NCI-H1092 (cell line): ENCODE results near the gene TTC28.
"Not testable (repeated sequence)": the region's sequence is repeated elsewhere in the genome, so short reads cannot be mapped to it uniquely, and the experiment has no call there.

Experiments
- DNase-seq: peaks from one replicate; lab custom pipeline; 2025; lab: John Stamatoyannopoulos, UW

Gene TTC28

GRCh38 chr22:28678170-28678569 lies 1.5 kb downstream of the TTC28 start:
- not testable (repeated sequence) for DNase-seq

DNA sequence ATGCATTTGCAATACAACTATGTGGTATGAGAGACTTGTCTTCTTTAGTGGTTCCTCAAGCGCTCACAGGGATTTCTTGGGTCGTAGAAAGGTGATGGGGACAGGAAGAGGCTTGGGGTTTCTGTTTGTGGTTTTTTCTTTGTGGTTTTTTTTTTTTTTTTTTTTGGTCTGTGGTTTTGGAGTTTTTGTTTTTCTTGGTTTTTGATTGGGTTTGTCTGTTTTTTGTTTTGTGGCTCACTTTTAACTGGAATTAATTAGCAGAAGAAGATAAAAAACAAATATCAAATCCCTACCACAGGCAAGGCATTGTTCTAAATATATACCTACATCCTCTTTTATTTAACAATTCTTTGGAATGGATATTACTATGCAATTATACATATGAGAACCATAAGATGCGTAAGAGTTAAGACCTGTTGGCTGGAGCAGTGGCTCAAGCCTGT lies 5.5 kb downstream of the TTC28 start:
- DNase-seq: no peak

DNA sequence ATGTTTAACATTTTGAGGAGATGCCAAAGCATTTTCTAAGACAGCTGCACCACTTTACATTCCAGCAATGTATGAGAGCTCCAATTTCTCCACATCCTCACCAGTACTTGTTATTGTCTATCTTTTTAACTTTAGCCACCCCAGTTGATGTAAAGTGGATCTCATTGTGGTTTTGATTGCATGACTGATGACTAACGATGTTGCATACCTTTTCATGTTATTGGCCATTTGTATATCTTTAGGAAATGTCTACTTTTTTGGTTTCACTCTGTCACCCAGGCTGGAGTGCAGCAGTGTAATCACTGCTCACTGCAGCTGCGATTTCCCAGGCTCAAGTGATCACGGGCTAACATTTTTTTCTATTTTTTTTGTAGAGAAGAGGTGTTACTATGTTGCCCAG lies 8.9 kb downstream of the TTC28 start:
- no peak for DNase-seq

DNA sequence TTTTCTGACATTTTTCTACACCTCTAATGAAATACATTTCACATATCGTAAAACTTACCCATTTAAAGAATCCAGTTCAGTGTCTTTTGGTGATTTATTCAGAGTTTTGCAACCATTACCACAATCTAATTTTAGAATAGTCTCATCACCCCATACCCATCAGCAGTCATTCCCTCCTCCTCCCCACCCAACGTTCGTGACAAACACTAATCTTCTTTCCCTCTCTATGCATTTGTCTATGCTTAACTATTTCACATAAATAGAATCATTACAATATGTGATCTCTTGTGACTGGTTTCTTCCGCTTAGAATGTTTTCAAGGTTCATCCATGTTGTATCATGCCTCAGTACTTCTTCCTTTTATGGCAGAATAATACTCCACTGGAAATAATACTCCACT lies 9.5 kb downstream of the TTC28 start:
- no peak for DNase-seq

DNA sequence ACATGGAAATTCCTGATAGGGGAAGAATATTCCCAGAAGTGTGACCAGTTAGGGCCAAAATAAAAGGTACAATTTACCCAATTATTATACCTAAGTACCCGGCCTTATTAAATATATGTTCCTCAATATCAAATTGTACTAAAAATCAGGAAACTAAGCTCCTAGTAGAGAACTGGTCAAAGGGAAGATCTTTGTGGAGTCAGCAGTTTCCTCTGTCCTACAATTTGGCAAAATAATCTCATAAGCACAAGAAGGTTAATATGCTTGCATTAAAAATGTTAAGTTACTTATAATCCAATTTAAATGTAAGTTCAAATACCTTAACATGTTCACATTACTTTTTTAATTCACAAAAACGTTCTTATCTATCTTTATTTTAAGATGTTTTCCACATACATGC lies 10.3 kb downstream of the TTC28 start:
- DNase-seq: no peak

DNA sequence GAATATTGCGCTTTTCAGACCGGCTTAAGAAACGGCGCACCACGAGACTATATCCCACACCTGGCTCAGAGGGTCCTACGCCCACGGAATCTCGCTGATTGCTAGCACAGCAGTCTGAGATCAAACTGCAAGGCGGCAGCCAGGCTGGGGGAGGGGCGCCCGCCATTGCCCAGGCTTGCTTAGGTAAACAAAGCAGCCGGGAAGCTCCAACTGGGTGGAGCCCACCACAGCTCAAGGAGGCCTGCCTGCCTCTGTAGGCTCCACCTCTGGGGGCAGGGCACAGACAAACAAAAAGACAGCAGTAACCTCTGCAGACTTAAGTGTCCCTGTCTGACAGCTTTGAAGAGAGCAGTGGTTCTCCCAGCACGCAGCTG lies 16.1 kb downstream of the TTC28 start:
- not testable (repeated sequence) for DNase-seq

DNA sequence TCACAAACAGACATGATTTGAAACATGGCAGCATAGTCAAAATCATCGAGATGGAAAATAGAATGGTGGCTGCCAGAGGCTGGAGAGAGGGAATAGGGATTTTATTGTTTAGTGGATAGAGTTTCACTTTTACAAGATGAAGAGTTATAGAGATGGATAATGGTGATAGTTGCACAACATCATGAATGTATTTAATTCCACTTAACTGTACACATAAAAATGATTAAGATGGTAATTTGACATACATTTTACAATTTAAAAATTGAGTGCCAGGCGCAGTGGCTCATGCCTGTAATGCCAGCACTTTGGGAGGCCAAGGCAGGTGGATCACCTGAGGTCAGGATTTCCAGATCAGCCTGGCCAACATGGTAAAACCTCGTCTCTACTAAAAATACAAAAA lies 21.2 kb downstream of the TTC28 start:
- DNase-seq: no peak

- DNase-seq: no peak
Measured at GRCh38 chr22:28656181-28656580, 23.5 kb downstream of the TTC28 start.

GRCh38 chr22:28650463-28650862 lies 29.2 kb downstream of the TTC28 start:
- DNase-seq: no peak

GRCh38 chr22:28648792-28649191 lies 30.8 kb downstream of the TTC28 start:
- no peak for DNase-seq

- no peak for DNase-seq
Measured at GRCh38 chr22:28647216-28647615, 32.4 kb downstream of the TTC28 start.

DNA sequence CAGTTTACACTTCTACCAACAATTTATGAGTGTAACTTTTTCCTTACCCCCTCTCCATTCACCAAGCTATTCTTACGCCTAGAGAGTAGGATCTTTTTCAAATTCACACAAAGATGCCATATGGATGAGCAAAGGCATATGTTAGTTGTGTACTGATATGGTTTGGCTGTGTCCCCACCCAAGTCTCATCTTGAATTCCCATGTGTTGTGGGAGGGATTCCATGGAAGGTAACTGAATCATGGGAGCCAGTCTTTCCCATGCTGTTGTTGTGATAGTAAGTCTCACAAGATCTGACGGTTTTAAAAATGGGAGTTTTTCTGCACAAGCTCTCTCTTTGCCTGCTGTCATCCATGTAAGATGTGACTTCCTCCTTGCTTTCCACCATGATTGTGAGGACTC lies 40.3 kb downstream of the TTC28 start:
- no peak for DNase-seq

GRCh38 chr22:28637225-28637624 lies 42.4 kb downstream of the TTC28 start:
- DNase-seq: no peak

- DNase-seq: no peak
Measured at GRCh38 chr22:28630177-28630574, 49.5 kb downstream of the TTC28 start.

DNA sequence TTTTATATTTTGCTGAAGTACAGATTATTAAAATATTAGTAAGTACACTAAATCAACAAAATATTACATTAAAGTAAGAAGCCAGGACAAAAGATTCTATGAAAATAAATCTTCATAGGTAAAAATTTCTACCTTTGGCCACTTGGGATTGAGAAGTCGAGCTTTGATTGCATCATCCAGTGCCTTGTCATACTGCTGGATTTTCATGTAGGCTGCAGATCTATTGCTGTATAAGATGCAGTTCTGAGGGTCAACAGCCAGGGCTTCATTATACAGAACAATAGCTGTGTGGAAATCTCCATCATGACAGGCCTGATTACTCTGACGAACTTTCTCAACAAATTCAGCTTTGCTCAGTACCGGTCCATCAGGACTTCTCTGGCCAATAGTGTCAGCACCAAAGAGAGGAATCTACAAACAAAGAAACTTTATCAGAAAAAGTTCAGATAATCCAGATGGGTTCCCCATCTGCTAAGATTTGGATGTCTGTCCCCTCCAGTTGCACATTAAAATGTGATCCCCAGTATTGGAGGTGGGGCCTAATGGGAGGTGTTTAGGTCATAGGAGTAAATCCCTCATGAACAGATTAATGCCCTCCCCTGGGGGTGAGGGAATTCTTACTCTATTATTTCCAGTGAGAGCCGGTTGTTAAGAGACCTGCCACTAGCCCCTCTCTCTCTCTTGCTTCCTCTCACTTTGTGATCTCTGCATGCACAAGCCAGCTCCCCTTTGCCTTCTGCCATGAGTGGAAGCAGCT lies 50.0 kb downstream of the TTC28 start:
- DNase-seq: no peak

DNA sequence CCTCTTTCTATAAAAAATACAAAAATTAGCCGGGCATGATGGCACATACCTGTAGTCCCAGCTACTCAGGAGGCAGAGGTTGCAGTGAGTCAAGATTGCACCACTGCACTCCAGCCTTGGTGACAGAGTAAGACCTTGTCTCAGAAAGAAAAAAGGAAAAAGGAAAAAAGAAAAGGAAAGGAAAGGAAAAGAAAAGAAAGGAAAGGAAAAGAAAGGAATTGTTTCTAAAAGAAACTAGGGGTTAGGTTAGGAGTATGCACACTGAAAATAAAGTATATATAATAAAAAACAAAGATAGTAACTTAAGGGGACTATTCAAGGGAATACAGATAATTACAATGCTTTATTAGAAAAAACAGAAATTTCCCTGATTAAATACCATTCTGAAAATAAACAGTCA lies 50.9 kb downstream of the TTC28 start:
- no peak for DNase-seq

GRCh38 chr22:28627791-28628190 lies 51.8 kb downstream of the TTC28 start:
- no peak for DNase-seq

- no peak for DNase-seq
Measured at GRCh38 chr22:28620244-28620922, 59.3 kb downstream of the TTC28 start.

DNA sequence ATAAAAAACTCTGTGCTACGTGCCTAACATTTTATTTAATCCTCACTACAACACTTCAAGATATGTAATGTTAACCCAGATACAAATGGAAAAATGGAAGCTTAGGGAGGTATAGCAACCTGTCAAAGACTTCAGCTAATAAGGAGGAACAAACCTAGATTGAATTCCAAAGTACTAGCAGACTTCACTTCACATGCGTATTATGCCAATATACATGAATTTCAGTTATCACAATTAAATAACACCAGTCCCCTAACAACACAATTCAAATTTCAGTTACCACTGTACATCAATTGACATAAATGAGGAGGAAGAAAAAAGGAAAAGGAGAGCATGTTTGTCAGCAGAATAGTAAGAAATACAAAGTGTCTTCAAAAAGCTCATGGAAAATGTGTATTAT lies 60.4 kb downstream of the TTC28 start:
- DNase-seq: no peak

DNA sequence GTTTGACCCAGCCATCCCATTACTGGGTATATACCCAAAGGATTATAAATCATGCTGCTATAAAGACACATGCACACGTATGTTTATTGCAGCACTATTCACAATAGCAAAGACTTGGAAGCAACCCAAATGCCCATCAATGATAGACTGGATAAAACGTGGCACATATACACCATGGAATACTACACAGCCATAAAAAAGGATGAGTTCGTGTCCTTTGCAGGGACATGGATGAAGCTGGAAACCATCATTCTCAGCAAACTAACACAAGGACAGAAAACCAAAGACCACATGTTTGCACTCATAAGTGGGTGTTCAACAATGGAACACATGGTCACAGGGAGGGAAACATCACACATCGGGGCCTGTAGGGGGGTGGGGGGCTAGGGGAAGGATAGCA lies 64.2 kb downstream of the TTC28 start:
- DNase-seq: not testable (repeated sequence)

DNA sequence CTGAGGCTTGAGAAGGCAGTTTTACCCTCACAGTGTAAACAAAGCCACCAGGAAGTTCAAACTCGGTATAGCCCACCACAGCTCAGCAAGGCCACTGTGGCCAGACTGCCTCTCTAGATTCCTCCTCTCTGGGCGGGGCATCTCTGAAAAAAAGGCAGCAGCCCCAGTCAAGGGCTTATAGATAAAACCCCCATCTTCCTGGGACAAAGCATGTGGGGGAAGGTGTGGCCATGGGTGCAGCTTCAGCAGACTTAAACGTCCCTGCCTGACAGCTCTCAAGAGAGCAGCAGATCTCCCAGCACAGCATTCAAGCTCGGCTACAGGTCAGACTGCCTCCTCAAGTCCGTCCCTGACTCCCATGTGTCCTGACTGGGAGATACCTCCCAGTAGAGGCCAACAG lies 69.7 kb downstream of the TTC28 start:
- DNase-seq: no peak

GRCh38 chr22:28608546-28608945 lies 71.1 kb downstream of the TTC28 start:
- DNase-seq: no peak

DNA sequence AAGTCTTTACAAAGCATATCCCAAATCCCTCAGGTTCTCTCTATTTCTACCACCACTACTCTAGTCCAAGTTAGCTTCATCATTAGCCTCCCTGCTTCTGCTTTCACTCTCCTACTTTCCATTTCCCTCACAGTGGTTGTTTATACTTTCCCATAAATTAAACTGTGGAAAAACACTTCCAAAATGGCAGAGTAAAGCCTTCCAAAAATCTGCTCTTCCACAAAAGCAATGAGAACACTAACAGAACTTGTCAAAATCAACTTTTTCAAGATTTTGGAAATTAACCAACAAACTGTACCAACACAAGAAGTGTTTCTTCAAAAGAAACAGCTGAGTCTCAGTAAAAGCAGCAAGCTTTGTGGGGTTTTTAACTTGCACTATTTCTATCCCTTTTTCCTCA lies 71.8 kb downstream of the TTC28 start:
- no peak for DNase-seq
